HG03378 (cell line): ENCODE results near the gene PRKRA.
"Not testable (repeated sequence)": the region's sequence is repeated elsewhere in the genome, so short reads cannot be mapped to it uniquely, and the experiment has no call there.

ENCODE experiments used
- ATAC-seq: cut with Tn5 transposase; IDR thresholded peaks from one replicate; pipeline ENCODE4 v1.9.1; 2021; ENCODE audit warnings: mild to moderate bottlenecking, moderate library complexity; ENCODE audit not compliant: unreplicated experiment

PRKRA gene

DNA sequence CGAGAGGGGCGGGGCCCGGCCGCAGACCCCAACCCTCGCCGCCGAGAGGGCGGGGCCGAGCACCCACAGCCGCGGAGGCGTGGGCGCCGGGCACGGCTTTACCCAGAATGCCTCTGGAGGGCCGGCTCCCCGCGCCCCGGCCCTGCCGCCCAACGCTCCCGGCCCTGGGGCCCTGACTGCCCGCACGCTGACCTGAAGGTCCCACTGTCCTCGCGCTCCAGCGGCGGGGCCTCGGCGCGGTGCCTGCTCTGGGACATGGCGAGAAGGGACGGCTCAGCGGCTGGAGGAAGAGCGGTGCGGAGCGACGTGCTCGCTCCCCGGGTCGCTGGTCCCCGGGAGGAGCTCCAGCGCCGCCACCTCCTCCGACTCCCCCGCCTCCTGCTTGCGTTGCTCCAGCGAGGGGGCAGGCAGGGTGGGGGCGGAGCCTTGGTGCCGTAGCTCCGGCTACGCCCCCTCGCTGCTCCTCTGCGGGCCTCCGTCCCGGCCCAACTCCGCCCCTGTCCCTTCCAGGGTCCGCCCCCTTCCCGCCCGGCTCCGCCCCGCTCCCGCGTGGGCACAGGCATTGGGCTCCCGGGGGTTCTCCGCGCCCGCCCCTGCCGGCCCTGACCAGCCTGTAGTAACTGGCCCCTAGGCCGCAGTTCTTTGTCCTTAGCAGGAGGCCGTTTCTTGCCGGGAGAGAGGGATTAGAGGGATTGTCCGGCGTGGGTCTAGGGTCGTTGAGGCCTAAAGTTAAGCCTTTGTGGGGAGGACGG is at the start of gene PRKRA, which contains the start of gene PJVK:
Gene PRKRA, minus strand, starts transcription at position 402 of the 752 bp plus-strand sequence. Its CDS starts 145 bp downstream, at position 257.
Gene PJVK, plus strand, starts transcription at position 605 of the 752 bp plus-strand sequence. CDS start 2,032 bp downstream, outside the sequence.
- ATAC-seq: peak; percentile 72

DNA sequence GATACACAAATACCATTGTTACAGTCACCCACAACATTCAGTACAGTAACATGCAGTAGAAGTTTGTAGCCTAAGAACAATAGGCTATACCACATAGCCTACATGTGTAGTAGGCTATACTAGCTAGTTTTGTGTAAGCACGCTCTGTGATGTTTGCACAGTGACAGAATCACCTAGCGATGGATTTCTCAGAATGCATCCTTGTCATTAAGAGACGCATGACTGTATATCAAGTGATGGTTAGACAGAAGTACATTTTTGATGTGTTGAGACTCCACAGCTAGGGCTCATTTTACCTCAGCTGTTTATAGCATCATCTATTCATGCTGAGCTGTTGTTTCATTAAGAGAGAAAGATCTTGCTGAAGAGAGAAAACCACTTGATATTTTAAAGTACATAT is 48.7 kb upstream of the PRKRA start:
- ATAC-seq: no peak

- peak; percentile 50 for ATAC-seq
Observed at GRCh38 chr2:178498137-178498536, 47.2 kb upstream of the PRKRA start.

GRCh38 chr2:178496049-178496448 is 45.1 kb upstream of the PRKRA start:
- no peak for ATAC-seq

DNA sequence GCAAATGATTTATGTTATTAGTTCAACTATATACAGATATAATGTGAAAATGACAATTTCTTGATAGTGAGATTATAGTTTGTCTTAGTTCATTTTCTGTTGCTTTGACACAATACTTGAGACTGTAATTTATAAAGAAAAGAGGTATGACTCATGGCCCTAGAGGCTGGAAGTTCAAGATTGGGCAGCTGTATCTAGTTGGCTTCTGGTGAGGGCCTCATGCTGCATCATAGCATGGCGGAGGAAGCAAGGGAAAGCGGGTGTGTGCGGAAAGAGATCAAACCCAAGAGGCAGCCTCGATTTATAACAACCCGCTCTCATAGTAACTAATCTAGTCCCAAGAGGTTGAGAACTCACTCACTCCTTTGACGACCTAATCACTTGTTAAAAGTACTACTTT is 40.6 kb upstream of the PRKRA start:
- no peak for ATAC-seq

- no peak for ATAC-seq
Observed at GRCh38 chr2:178485356-178485755, 34.4 kb upstream of the PRKRA start.

GRCh38 chr2:178484245-178485041 is 33.5 kb upstream of the PRKRA start:
- ATAC-seq: no peak

- ATAC-seq: peak; percentile 52
Observed at GRCh38 chr2:178482437-178482836, 31.5 kb upstream of the PRKRA start.

DNA sequence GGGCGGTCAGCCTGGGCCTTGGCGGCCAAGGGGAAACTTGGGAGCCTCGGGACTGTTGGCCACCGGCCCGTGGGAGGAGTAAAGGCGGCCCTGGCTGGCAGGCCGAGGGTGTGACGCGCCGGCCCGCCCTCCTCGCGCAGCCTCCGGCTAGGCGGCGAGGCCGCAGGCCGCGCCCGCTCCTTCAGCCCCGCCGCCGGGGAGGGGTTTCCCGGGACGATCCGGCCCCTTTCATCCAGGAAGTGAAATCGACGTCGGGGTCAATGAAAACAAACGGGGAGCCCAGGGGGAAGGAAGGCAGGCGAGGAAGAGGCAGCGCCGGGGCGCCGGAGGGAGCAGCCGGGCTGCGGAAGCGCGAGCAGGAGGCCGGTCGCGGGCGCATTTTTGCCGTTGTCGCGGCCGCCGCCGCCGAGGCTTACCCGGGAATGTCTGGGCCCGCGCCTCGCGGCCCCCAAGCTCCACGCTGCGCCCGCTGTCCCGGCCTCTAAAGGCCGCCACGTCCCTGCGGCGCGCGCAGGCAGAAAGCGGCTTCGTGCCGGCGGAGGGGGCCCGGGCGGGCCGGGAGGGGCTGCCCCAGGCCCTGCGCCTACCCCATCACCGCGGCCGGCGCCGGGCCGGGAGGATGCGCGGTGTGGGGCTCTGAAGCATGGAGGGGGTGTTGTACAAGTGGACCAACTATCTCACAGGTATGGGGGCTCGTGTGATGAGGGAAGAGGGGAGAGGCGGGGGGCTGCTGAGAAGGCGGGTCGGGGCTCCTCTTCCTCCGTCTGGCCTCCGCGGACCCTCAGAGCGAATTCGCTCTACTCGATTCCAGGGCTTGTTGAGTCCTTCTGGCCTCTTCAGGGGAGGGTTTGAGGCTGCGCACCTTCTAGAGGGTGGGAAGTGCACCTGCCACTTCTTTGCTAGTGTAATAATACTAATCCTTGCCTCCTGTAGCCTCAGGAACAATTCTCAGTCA is 29.5 kb upstream of the PRKRA start, which contains the start of gene PLEKHA3:
Gene PLEKHA3, plus strand, starts transcription at position 231 of the 955 bp plus-strand sequence. Its CDS starts 413 bp downstream, at position 644.
- peak; percentile 40 for ATAC-seq

GRCh38 chr2:178479758-178480226 is 28.8 kb upstream of the PRKRA start:
- no peak for ATAC-seq

- ATAC-seq: no peak
Observed at GRCh38 chr2:178479275-178479616, 28.3 kb upstream of the PRKRA start.

- peak; percentile 31 for ATAC-seq
Observed at GRCh38 chr2:178478439-178479274, 27.7 kb upstream of the PRKRA start, which contains the start of gene FKBP7. Gene FKBP7, minus strand, starts transcription at chr2:178478600. Its CDS starts 101 bp downstream, at chr2:178478499.

DNA sequence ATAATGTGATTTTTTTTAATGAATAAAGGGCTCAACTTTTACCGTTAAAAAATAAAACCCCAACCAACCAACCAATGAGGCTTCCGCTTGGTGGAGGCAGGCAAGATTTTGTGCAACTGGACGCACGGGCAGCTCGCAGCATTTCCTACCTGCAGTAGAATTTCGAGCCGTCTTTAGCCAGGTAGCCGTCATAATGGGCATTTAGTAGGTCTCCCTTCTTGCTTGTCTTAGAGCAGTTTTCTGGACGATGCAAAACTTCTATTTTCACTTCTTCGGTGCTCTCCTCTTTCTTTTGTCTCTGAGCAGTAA is 27.1 kb upstream of the PRKRA start:
- peak; percentile 8 for ATAC-seq

DNA sequence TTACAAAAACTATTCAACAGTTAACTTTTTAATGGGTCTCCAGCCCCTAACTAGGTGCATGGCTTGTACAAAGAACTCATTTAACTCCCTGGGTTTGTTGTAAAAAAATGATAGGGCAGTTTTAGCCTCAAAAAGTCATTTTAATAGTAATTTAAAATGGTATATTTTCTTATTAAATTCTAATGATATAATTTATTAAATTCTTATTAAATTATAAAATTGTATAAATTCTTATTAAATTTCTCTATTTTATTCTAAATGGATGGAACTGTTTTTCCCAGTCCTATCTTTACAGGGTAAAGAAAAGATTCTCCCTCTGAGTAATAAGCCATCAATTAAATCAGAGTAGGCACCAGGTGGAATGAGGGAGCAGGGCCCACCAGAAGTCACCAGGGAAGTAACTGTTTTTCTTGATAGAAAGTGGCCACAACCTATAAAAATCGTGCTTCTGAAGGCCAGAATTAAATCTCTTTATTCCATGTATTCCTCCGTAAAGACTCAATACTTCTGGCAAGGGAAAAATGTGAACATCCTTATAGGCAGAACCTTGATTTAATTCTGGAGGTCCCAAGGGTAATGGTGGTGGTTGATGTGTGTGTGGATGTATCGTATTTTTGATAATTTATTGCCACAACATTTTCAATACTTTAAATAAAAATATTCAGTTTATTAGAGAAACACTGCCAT is 26.6 kb upstream of the PRKRA start:
- ATAC-seq: no peak

DNA sequence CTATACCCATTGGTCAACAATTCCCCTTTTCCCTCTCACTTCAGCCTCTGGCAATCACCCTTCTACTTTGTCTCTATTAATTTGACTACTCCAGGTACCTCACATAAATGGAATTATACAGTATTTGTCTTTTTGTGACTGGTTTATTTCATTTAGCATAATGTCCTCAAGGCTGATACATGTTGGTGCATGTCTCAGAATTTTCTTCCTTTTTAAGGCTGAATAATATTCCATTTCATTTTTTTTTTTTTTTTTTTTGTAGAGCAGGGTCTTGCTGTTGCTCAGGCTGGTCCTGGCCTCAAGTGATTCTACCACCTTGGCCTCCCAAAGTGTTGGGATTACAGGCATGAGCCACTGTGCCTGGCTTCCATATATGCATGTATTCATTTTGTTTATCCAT is 25.5 kb upstream of the PRKRA start:
- ATAC-seq: no peak

DNA sequence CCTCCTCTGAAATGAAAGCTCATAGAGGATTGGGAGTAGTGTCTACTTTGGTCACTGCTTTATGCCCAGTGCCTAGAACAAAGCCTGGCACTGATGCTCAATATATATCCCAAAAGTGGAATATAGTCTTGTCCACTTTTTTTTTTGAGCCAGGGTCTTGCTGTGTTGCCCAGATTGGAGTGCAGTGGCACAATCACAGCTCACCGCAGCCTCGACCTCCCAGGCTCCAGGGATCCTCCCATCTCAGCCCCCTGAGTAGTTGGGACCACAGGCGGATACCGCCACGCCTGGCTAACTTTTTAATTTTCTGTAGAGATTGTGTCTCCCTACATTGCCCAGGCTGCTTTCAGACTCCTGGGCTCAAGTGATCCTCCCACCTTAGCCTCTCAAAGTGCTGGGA is 23.6 kb upstream of the PRKRA start:
- ATAC-seq: no peak

DNA sequence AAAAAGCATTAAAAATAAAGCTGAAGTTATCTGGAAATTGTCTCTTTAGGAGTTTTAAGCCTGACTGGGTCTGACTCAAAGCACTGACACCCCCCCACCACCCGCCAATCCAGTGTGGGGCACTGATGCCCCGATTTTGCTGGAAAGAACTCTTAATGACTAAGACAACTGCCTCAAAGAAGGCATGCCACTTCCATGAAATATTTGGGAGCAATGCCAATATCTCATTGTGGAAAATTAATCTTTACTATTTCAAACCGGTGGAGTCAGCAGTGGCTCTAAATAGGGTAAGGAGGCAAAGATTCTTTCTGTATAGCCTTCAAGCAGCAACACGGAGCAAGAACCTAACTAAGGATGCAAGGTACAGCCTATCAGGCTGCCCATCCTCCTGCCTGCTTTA is 23.0 kb upstream of the PRKRA start:
- no peak for ATAC-seq

GRCh38 chr2:178473373-178473772 is 22.4 kb upstream of the PRKRA start:
- no peak for ATAC-seq

- not testable (repeated sequence) for ATAC-seq
Observed at GRCh38 chr2:178471313-178471712, 20.3 kb upstream of the PRKRA start.
